H1 (cell line): ENCODE data around the gene HYAL4. TPM values are rescaled to one million over a fixed set of nuclear protein-coding genes. Genes with fewer than 3 reads are reported as not detected.

ENCODE experiments used
- CTCF ChIA-PET: fragments of 300-600 bp; sonication (Branson Sonifier 250); formaldehyde crosslinking; loops from one replicate; lab custom pipeline; 2021; ENCODE audit not compliant: partially characterized antibody; lab: Charles Lee
- POLR2A ChIA-PET: fragments of 300-600 bp; sonication (Branson Sonifier 250); formaldehyde crosslinking; loops from one replicate; lab custom pipeline; 2021; ENCODE audit warnings: inconsistent platforms; ENCODE audit not compliant: partially characterized antibody; lab: Charles Lee
- DNase-seq, 2 experiments: peaks; one replicate each; pipeline versions ENCODE4 v3.0.0 to v3.0.0-alpha.2; 2010 to 2022; ENCODE audit warnings: low spot score in 2 of 2, low read depth in 1 of 2, mixed read lengths in 1 of 2
- FAIRE-seq: peaks from 2 replicates; lab custom pipeline; 2011; peaks lifted over from hg19 to GRCh38; lab: Jason Lieb, UNC
- H2AFZ ChIP-seq: 2 replicates; pipeline ENCODE4 v1.8.1; 2012; ENCODE audit warnings: low read length, inconsistent platforms
- H2AK5ac ChIP-seq: 2 replicates; pipeline ENCODE4 v1.6.1; 2013; ENCODE audit warnings: low read depth, low read length
- H2BK120ac ChIP-seq: replicated peaks from 2 replicates; pipeline ENCODE3; 2013; ENCODE audit warnings: low read depth, low read length, inconsistent platforms
- H2BK12ac ChIP-seq: 2 replicates; pipeline ENCODE4 v1.6.1; 2013; ENCODE audit warnings: low read depth, low read length
- H2BK15ac ChIP-seq: 2 replicates; pipeline ENCODE4 v1.6.1; 2013; ENCODE audit warnings: low read length
- H2BK20ac ChIP-seq: 2 replicates; pipeline ENCODE4 v1.6.1; 2013; ENCODE audit warnings: low read length
- H2BK5ac ChIP-seq: 2 replicates; pipeline ENCODE4 v1.6.1; 2013; ENCODE audit warnings: low read depth, low read length
- H3K14ac ChIP-seq: 2 replicates; pipeline ENCODE4 v1.6.1; 2013; ENCODE audit warnings: inconsistent platforms; ENCODE audit not compliant: insufficient read length
- H3K18ac ChIP-seq: 2 replicates; pipeline ENCODE4 v1.6.1; 2013; ENCODE audit warnings: low read length; ENCODE audit errors: extremely low read depth
- H3K23ac ChIP-seq: 2 replicates; pipeline ENCODE4 v1.6.1; 2013; ENCODE audit warnings: inconsistent platforms; ENCODE audit not compliant: insufficient read length
- H3K23me2 ChIP-seq: 2 replicates; pipeline ENCODE4 v1.6.1; 2013; ENCODE audit warnings: low read depth, low read length
- H3K27ac ChIP-seq: 2 replicates; pipeline ENCODE4 v1.6.1; 2011; ENCODE audit warnings: low read depth, low read length, inconsistent platforms
- H3K27me3 ChIP-seq, 4 experiments: replicated peaks in 1 of 4; 1 replicate in 1 of 4; 2 replicates in 3 of 4; pipeline versions ENCODE4 v1.6.1 to v1.8.1; 2011 to 2013; ENCODE audit warnings: low read length in 3 of 4, mild to moderate bottlenecking in 3 of 4, inconsistent platforms in 2 of 4, mixed read lengths in 2 of 4, moderate library complexity in 1 of 4; ENCODE audit not compliant: control insufficient read depth in 3 of 4, insufficient read depth in 3 of 4; ENCODE audit errors: extremely low read depth in 1 of 4
- H3K36me3 ChIP-seq, 4 experiments: 2 replicates each; pipeline versions ENCODE4 v1.6.1 to v1.8.1; 2011 to 2013; ENCODE audit warnings: mild to moderate bottlenecking in 4 of 4, low read length in 3 of 4, moderate library complexity in 2 of 4, control low read depth in 1 of 4, inconsistent platforms in 1 of 4; ENCODE audit not compliant: insufficient read depth in 4 of 4, control insufficient read depth in 2 of 4
- H3K4ac ChIP-seq: replicated peaks from 2 replicates; pipeline ENCODE3; 2013; ENCODE audit warnings: low read length, low read depth, mixed read lengths, inconsistent platforms; ENCODE audit not compliant: insufficient read length
- H3K4me1 ChIP-seq, 4 experiments: replicated peaks in 1 of 4; 1 replicate in 1 of 4; 2 replicates in 3 of 4; pipeline versions ENCODE4 v1.6.1 to v1.8.1; 2011 to 2013; ENCODE audit warnings: low read length in 3 of 4, inconsistent platforms in 2 of 4, mixed read lengths in 1 of 4; ENCODE audit not compliant: insufficient read depth in 4 of 4, control insufficient read depth in 3 of 4
- H3K4me2 ChIP-seq, 2 experiments: 2 replicates each; pipeline versions ENCODE4 v1.6.1 to v1.8.1; 2011 to 2013; ENCODE audit warnings: low read depth in 2 of 2, low read length in 2 of 2, control low read depth in 1 of 2, inconsistent platforms in 1 of 2, mild to moderate bottlenecking in 1 of 2; ENCODE audit not compliant: insufficient read depth in 1 of 2
- H3K4me3 ChIP-seq, 4 experiments: fragments of 200-600, 300-600 bp in 1 of 4; sonication (generic), shearing (Covaris generic), sonication (Bioruptor Twin) in 1 of 4; 2 replicates each; pipeline versions ENCODE4 v1.5.1 to v1.8.1; 2011 to 2016; ENCODE audit warnings: low read length in 4 of 4, low read depth in 3 of 4, control low read depth in 2 of 4, inconsistent platforms in 2 of 4, mild to moderate bottlenecking in 2 of 4, mixed read lengths in 1 of 4, moderate library complexity in 1 of 4; ENCODE audit not compliant: insufficient read depth in 2 of 4; ENCODE audit errors: extremely low read depth in 1 of 4
- H3K56ac ChIP-seq: replicated peaks from 2 replicates; pipeline ENCODE3; 2013; ENCODE audit warnings: low read depth, mild to moderate bottlenecking, mixed read lengths, low read length, inconsistent platforms; ENCODE audit not compliant: insufficient read length
- H3K79me1 ChIP-seq: 2 replicates; pipeline ENCODE4 v1.6.1; 2013; ENCODE audit warnings: low read depth, low read length, control low read depth
- H3K79me2 ChIP-seq, 2 experiments: 2 replicates each; pipeline versions ENCODE4 v1.6.1 to v1.8.1; 2012 to 2013; ENCODE audit warnings: low read length in 2 of 2, mild to moderate bottlenecking in 2 of 2, inconsistent platforms in 1 of 2; ENCODE audit not compliant: insufficient read depth in 2 of 2, control insufficient read depth in 1 of 2
- H3K9ac ChIP-seq, 4 experiments: replicated peaks in 1 of 4; 1 replicate in 1 of 4; 2 replicates in 3 of 4; pipeline versions ENCODE4 v1.6.1 to v1.8.1; 2011 to 2013; ENCODE audit warnings: low read depth in 3 of 4, low read length in 3 of 4, control low read depth in 2 of 4, mild to moderate bottlenecking in 2 of 4, moderate library complexity in 2 of 4, inconsistent platforms in 1 of 4; ENCODE audit errors: extremely low read depth in 1 of 4
- H3K9me3 ChIP-seq, 2 experiments: 2 replicates each; pipeline versions ENCODE4 v1.6.1 to v1.8.1; 2012 to 2013; ENCODE audit warnings: mild to moderate bottlenecking in 2 of 2, moderate library complexity in 2 of 2, control low read depth in 1 of 2, inconsistent platforms in 1 of 2, low read depth in 1 of 2, low read length in 1 of 2, mixed read lengths in 1 of 2; ENCODE audit not compliant: insufficient read depth in 2 of 2
- H4K20me1 ChIP-seq, 2 experiments: replicated peaks in 1 of 2; 2 replicates each; pipeline versions ENCODE3 to v1.8.1; 2011 to 2013; ENCODE audit warnings: inconsistent platforms in 2 of 2, low read length in 2 of 2, mild to moderate bottlenecking in 1 of 2; ENCODE audit not compliant: insufficient read depth in 2 of 2, control insufficient read depth in 1 of 2
- H4K5ac ChIP-seq: 2 replicates; pipeline ENCODE4 v1.6.1; 2013; ENCODE audit warnings: low read length, low read depth, mixed read lengths, inconsistent platforms; ENCODE audit not compliant: insufficient read length
- H4K8ac ChIP-seq: 2 replicates; pipeline ENCODE4 v1.8.0; 2013; ENCODE audit warnings: mild to moderate bottlenecking, moderate library complexity, low read length, inconsistent platforms; ENCODE audit not compliant: insufficient read depth; ENCODE audit errors: extremely low read depth
- H4K91ac ChIP-seq: replicated peaks from 2 replicates; pipeline ENCODE3; 2013; ENCODE audit warnings: low read length, mixed read lengths, inconsistent platforms; ENCODE audit not compliant: insufficient read length
- ASH2L ChIP-seq: fragments of 200-600, 300-600 bp; sonication (generic); IDR thresholded peaks from one replicate; pipeline ENCODE4 v1.7.1; 2017; ENCODE audit warnings: low read length
- CBX5 ChIP-seq: fragments of 300-800, 300-1000 bp; sonication (generic); IDR thresholded peaks from 2 replicates; pipeline ENCODE4 v1.7.1; 2016; ENCODE audit warnings: antibody characterized with exemption, low read length, low read depth
- CEBPB ChIP-seq: IDR thresholded peaks from 2 replicates; pipeline ENCODE4 v1.6.1; 2012; ENCODE audit warnings: low read depth, low read length
- CREB1 ChIP-seq: IDR thresholded peaks from 2 replicates; pipeline ENCODE4 v1.6.1; 2012; ENCODE audit warnings: inconsistent platforms
- EP300 ChIP-seq, 2 experiments: IDR thresholded peaks; 1 replicate in 1 of 2; 2 replicates in 1 of 2; pipeline ENCODE4 v1.6.1; 2011 to 2012; ENCODE audit warnings: low read depth in 2 of 2, low read length in 2 of 2, mild to moderate bottlenecking in 2 of 2, borderline replicate concordance in 1 of 2, inconsistent platforms in 1 of 2, moderate library complexity in 1 of 2
- EZH2 ChIP-seq: fragments of 200-600 bp; sonication (generic); IDR thresholded peaks from 2 replicates; pipeline ENCODE4 v1.7.1; 2012; ENCODE audit warnings: low read depth, mild to moderate bottlenecking, moderate library complexity, low read length, inconsistent platforms; ENCODE audit not compliant: severe bottlenecking
- GABPA ChIP-seq: IDR thresholded peaks from 2 replicates; pipeline ENCODE4 v1.6.1; 2011; ENCODE audit warnings: mild to moderate bottlenecking, low read length, moderate library complexity, borderline replicate concordance; ENCODE audit not compliant: insufficient read depth
- HDAC2 ChIP-seq, 2 experiments: fragments of 300-600 bp in 1 of 2; sonication (generic) in 1 of 2; IDR thresholded peaks; 2 replicates each; pipeline ENCODE4 v1.6.1; 2011 to 2012; ENCODE audit warnings: low read depth in 2 of 2, low read length in 2 of 2, mild to moderate bottlenecking in 2 of 2, moderate library complexity in 2 of 2, borderline replicate concordance in 1 of 2, inconsistent platforms in 1 of 2
- MAX ChIP-seq: IDR thresholded peaks from 2 replicates; pipeline ENCODE4 v1.6.1; 2012; ENCODE audit warnings: inconsistent platforms
- NANOG ChIP-seq: IDR thresholded peaks from 2 replicates; pipeline ENCODE4 v1.6.1; 2011; ENCODE audit warnings: low read length, low read depth, mild to moderate bottlenecking, inconsistent platforms; ENCODE audit not compliant: insufficient read depth, poor library complexity, severe bottlenecking
- NRF1 ChIP-seq: IDR thresholded peaks from 2 replicates; pipeline ENCODE4 v1.6.1; 2011; ENCODE audit warnings: mild to moderate bottlenecking, low read depth, low read length, improper control_type of control experiment
- RFX5 ChIP-seq: IDR thresholded peaks from 2 replicates; pipeline ENCODE4 v1.6.1; 2011; ENCODE audit warnings: low read depth, low read length, improper control_type of control experiment, borderline replicate concordance
- SAP30 ChIP-seq: fragments of 300-600 bp; sonication (generic); IDR thresholded peaks from 2 replicates; pipeline ENCODE4 v1.7.1; 2012; ENCODE audit warnings: low read length, moderate library complexity, mild to moderate bottlenecking, inconsistent platforms; ENCODE audit not compliant: insufficient read depth, insufficient replicate concordance
- SIX5 ChIP-seq: IDR thresholded peaks from 2 replicates; pipeline ENCODE4 v1.6.1; 2011; ENCODE audit warnings: mild to moderate bottlenecking, low read depth, low read length
- SRF ChIP-seq: IDR thresholded peaks from 2 replicates; pipeline ENCODE4 v1.6.1; 2011; ENCODE audit warnings: mild to moderate bottlenecking, low read depth, low read length, moderate library complexity
- polyA plus RNA-seq, 7 experiments: library from polyadenylated mRNA; depleted of rRNA in 3 of 7; stranded (reverse) in 5 of 7; unstranded in 2 of 7; fragments of >200 nt in 5 of 7; fragments of 200-250 nt in 2 of 7; gene quantifications; 1 replicate in 5 of 7; 2 replicates in 1 of 7; 4 replicates in 1 of 7; pipeline versions ENCODE4 v1.2.1 to v1.2.3, GENCODE V29; 2011 to 2013; ENCODE audit warnings: missing spikeins in 2 of 7, mixed read lengths in 2 of 7
- total RNA-seq: library from RNA; stranded (reverse); fragmentation: NEBNext Ultra II Directional; extraction: Animal tissue kit (Norgen Biotek cat#: 25700); gene quantifications from 2 replicates; pipeline ENCODE4 v1.2.1, GENCODE V29; 2021

HYAL4 gene
- total and polyA plus RNA-seq, 2 of the 8 experiments (the other 6 are each of a cell fraction or from before 2014, with no cell fraction given): not detected

GRCh38 chr7:123924941-123925340, 80.0 kb downstream of the HYAL4 start, which contains the start of gene SPAM1:
TSS of gene SPAM1 (plus strand) at chr7:123925241. CDS start at chr7:123953571, 28,330 bp downstream.
- H3K23ac ChIP-seq: no peak within 1 kb of the TSS
- H3K4me3 ChIP-seq: no peak within 1 kb of the TSS
- no peak within 1 kb of the TSS for H3K56ac ChIP-seq
- H2BK120ac ChIP-seq: no peak within 1 kb of the TSS
- H2BK5ac ChIP-seq: no peak within 1 kb of the TSS
- H3K18ac ChIP-seq: no peak within 1 kb of the TSS
- no peaks in the 10 kb centered on the region for H4K20me1 ChIP-seq
- H2BK20ac ChIP-seq: no peak within 1 kb of the TSS
- no peak within 1 kb of the TSS for H3K4me2 ChIP-seq
- no peak within 1 kb of the TSS for H4K5ac ChIP-seq
- H3K36me3 ChIP-seq: no peaks in the 10 kb centered on the region
- H3K79me2 ChIP-seq: no peaks in the 10 kb centered on the region
- no peak within 1 kb of the TSS for H3K14ac ChIP-seq
- DNase-seq (no peak), FAIRE-seq (no peak)
- no peaks in the 10 kb centered on the region for H3K9me3 ChIP-seq
- no peak within 1 kb of the TSS for H3K27ac ChIP-seq
- H3K79me1 ChIP-seq: no peaks in the 10 kb centered on the region
- H3K27me3 ChIP-seq: no peaks in the 10 kb centered on the region
- H4K8ac ChIP-seq: no peak within 1 kb of the TSS; the same call in 1 of the 2 replicates
- ChIA-PET POLR2A (no interaction called here), CTCF (no interaction called here)
- H3K4me1 ChIP-seq: peaks cover 0 to 3% (median under 1%) of the 10 kb centered on the region in 4 experiments; a peak in 3 of 7 replicates
- no peak within 1 kb of the TSS for H3K4ac ChIP-seq
- H2AK5ac ChIP-seq: no peak within 1 kb of the TSS
- no peak within 1 kb of the TSS for H2AFZ ChIP-seq
- H3K9ac ChIP-seq: no peak within 1 kb of the TSS
- H3K23me2 ChIP-seq: no peaks in the 10 kb centered on the region
- no peak within 1 kb of the TSS for H2BK12ac ChIP-seq
- no peak within 1 kb of the TSS for H4K91ac ChIP-seq
- H2BK15ac ChIP-seq: no peak within 1 kb of the TSS
- no peak for TF ChIP-seq EZH2
- no peak for TF ChIP-seq SAP30
- TF ChIP-seq CEBPB: no peak
- no peak for TF ChIP-seq SRF
- no peak for TF ChIP-seq EP300 (IDR thresholded peaks at IDR 0.05; ENCODE audit: borderline replicate concordance in 1 of 2, low read depth in 2 of 2, low read length in 2 of 2)
- no peak for TF ChIP-seq GABPA
- no peak for TF ChIP-seq MAX
- TF ChIP-seq NRF1: no peak
- no peak for TF ChIP-seq RFX5
- TF ChIP-seq CREB1: no peak
- no peak for TF ChIP-seq ASH2L
- no peak for TF ChIP-seq CBX5
- TF ChIP-seq HDAC2 (IDR thresholded peaks at IDR 0.05; ENCODE audit: borderline replicate concordance in 1 of 2, low read depth in 2 of 2, low read length in 2 of 2): no peak
- no peak for TF ChIP-seq NANOG
- TF ChIP-seq SIX5: no peak
